MV-4-11 (cell line): ENCODE measurements around the gene ARID1B.
A peak's percentile ranks its signal among the peaks of the same experiment; 100 is the strongest.

Experiments
- DNase-seq: peaks from one replicate; lab custom pipeline; 2025; lab: John Stamatoyannopoulos, UW

The ARID1B gene

DNA sequence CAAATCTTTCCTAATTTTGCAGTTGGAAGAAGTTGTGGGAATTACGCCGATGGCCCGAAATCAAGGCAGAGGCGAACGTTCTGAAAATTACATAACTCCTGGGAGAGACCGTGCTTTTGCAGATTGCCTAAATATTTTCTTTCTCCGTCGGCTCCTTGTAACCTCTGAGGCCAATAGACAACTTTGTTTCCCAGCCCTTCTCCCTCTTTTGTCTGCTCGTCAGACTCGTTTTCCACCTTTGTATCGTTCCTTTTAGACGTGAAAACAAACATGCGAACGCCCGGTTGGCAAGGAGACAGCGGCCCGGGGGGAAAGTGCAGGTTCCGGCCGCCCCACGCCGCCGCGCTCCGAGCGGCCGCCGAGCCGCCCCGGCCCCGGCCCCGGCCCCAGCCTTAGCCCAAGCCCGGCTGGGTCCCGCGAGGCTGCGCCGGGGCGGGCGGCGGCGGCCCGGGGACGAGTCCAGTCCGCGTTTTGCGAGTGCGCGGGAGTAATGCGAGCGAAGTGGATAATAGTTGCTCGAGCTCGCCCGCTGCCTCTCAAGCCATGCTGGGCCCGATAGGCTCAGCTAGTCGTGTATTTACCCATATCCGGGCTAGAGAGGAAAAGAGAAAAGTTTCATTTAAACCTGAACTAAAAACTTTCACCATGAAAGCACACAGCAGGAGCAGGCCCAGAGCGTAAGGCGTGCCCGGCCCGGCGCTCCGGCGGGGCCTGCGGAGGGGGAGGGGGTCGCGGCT, at the start of gene ARID1B:
TSS of gene ARID1B (plus strand) at position 539 of the 737 bp plus-strand sequence. CDS start 303 bp downstream, outside the sequence.
- DNase-seq = peak; percentile 55

DNA sequence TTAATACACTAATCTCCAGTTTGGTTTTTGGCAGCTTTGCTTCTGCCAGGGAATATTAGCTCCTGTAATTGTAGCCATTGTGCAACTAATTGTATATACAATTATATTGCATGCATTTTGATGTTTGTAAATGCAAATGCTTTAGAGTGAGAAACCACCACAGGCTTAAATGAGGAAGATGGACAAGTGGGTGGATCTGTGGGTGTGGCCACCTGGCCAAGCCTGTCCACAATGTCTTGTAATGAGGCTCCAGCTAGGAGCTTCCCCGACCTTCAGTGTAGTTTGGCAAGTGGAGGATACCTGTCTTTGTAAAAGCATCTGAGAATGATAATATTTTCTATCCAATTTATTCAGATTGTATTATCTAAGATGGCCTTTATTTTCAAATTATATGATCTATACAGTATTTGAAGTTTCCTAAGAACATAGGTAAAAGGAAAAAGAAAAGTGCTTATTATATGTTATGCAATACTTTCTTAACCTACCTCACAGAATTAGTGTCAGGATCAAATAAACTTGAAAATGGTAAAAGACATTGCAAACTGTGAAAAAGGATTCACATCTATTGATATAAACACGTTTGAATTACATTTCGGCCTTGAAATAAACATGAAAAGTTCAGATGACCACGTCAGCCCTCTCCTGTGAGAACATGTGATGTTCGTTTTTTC, 49.3 kb upstream of the ARID1B start:
- DNase-seq = peak; percentile 52

DNA sequence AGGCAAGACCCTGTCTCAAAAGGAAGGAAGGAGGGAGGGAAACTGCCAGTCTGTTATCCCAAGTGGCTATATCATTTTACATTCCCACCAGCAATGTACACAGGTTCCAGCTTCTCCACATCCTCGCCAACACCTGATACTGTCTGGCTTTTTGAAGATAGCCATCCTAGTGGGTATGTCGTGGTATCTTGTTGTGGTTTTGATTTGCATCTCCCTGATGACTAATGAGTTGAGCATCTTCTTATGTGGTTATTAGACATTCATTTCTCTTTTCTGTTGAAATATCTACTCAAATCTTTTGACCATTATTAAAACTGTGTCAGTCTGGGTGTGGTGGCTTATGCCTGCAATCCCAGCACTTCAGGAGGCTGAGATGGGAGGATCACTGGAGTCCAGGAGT, 47.9 kb upstream of the ARID1B start:
- DNase-seq = peak; percentile 9

DNA sequence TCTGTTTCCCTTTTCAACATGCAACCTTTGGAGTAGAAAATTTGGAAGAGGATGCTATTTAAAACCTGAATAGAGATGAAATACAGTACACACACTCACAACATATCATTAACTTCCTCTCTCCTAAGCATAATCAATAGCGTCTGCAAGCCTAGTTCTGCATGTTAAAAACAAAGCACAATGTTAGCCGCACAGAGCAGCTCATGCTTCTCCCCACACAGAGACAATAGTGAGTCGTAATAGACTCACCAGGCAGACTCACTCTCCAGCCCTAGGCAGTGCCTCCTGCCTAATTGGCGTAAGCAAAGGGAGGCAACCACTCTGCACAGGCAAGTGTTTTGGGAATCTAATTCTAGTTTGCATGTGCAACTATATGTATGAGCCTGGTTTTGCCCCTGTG, 45.8 kb upstream of the ARID1B start:
- peak; percentile 53 for DNase-seq

DNA sequence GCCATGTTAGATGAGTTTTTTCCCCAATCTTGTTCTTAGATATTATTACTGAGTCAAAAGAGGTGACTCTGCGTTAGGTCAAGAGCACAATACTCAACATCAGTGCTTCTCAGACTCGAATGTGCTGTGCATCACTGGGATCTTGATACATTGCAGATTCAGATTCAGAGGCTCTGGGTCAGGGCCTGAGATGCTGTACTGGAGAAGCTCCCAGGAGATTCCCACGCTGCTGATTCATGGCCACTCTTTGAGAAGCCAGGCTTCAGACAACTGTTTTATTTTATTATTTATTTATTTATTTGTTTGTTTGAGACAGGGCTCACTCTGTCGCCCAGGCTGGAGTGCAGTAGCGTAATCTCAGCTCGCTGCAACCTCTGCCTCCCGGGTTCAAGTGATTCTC, 41.4 kb upstream of the ARID1B start:
- DNase-seq = no peak

DNA sequence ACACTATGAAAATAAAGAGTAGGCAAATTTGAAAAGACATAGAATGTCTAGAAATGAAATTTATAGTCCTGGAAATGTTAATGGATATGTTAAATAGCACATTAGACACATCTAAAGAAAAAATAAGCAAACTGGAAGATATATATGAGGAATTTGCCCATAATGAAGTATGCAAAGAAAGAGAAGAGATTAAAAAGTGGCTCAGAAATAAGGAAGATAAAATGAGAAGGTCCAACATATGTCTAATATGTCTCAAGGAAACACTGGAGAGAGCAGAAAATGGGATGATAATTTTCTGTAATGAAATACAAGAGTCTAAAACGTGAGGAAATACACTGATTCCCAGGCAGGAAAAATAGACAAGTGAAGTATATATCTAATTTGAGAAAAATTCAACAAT, 36.6 kb upstream of the ARID1B start:
- DNase-seq = no peak

DNA sequence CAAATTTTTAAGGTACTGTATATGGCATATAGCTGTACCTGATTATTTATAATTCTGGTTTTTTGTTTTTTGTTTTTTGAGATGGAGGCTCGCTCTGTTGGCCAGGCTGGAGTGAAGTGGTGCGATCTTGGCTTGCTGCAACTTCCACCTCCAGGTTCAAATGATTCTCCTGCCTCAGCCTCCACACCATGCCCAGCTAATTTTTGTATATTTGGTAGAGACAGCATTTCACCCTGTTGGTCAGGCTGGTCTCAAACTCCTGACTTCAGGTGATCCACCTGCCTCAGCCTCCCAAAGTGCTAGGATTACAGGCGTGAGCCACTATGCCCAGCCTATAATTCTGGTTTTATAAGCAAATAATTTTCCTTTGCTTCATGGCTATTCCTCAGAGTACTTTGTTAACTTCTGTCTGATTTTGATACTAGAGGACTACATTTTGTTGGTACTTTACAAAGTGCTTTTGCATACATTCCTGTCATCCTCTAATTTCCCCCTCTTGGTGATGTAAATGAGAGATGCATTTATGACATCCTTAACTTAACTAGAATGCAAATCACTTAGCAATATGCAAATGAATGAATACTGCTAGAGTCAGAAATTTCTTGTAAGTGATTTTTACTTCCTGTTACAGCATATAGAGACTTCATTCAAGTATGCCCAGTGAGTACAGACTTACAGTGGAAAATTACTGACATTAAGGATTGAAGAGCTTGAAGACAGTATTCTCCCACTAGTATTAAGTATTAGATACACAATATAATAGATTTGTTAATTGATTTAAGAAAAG, 35.7 kb upstream of the ARID1B start:
- no peak for DNase-seq

DNA sequence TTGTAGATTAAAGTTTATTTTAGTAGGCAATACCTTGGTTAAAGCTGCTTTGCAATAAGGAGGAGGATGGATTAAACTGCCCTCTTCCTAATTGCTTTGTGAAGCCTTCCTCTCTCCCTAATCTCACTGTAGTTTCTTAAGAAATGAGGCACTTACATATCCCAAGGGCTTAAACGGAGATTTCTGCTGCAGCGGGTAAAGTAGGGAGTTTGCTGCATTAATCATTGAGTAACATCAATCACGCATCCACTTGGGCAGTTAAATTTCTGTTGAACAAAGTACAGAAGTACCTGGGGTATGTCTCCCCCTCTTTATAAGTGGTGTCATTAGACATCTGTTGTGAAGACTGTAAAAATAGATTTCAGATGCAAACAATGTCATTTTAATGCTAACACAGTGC, 29.5 kb upstream of the ARID1B start:
- no peak for DNase-seq

DNA sequence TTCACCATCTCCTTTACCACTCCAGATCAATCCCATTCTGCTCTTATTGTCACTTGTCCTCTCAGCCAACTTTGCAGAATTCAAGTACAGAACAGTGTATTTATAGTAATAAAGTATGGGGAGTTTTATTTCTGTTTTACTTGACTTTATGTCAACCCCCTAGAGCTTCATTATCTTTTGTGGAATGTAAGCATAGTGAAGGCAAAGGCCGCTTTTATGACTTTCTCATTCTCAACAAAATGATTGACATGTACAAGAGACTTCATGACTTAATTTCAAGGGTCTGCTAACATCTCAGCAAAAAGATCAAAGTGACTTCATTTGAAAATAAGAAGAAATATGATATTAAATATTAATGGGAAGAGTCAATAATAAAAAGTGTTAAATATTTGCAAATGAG, 28.7 kb upstream of the ARID1B start:
- DNase-seq = no peak

DNA sequence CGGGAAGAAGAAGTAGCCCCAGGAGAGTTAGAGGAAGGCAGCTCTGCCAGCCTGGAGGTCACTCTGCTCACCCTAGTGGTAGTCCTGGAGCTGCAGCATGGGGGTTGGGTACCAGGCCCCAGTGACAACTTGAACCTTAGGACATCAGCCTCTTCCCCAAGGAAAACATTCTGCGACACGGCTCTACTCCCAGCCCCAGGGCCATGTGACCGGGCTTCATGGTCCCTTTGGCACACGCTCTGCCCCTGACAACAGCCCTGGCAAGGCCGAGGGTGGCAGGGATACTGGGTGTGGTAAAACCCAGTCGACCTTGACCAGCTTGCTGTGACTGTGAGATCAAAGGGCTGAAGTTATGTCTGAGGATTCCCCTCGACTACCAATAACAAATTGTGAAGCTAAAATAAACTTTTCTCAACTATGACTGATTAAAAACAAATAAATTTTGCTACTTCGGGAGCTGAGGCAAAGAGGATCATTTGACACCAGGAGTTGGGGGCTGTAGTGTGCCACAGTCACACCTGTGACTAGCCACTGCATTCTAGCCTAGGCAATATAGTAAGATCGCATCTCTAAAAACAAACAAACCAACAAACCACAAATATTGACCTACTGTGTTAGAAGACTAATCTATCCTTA, 24.4 kb upstream of the ARID1B start:
- no peak for DNase-seq

DNA sequence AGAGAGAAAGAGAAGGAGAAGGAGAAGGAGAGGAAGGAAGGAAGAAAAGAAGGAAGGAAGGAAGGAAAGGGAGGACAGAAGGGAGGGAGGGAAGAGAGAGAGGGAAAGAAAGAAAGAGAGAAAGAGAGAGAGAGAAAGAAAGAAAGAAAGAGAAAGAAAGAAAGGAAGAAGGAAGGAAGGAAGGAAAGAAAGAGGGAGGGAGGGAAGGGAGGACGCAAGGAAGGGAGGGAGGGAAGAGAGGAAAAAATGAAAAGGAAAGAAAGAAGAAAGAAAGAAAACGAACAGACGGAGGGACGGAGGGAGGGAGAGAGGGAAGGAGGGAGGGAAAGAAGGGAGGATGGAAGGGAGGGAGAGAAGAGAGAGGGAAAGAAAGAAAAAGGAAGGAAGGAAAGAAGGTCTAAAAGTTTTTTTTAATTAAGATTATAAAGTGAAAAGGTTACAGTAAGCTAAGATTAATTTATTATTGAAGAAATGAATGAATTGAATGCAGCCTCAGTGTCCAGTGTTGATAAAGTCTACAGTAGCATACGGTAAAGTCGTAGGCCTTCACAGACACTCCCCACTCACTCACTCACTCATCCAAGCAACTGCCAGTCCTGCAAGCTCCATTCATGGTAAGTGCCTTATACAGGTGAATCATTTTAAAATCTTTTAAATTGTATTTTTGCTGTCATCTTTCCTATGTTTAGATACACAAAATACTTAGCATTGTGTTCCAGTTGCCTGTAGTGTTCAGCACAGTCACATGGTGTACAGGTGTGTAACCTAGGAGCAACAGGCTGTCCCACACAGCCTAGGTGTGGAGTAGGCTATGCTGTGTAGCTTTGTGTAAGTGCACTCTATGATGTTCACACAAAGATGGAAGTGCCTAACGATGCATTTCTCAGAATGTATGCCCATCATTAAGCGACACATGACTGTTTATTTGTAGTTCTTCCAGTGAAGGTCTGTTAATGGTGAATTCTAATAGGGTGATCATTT, 20.3 kb upstream of the ARID1B start:
- no peak for DNase-seq

DNA sequence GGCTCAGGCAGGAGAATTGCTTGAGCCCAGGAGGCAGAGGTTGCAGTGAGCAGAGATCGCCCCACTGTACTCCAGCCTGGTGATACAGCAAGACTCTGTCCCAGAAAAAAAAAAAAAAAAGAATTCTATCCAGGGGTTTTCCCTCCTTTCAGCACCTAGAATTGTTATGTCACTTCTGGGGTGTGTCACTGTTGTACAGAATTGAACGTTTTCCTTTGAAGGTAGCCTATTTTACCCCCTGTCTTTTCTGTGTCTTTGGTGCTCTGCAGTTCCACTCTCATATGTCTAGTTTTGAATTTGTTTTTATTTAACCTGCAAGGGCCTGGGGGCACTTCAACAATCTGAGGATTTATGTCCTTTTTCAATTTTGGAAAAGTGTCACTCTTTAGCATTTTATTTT, 19.3 kb upstream of the ARID1B start:
- DNase-seq = no peak

DNA sequence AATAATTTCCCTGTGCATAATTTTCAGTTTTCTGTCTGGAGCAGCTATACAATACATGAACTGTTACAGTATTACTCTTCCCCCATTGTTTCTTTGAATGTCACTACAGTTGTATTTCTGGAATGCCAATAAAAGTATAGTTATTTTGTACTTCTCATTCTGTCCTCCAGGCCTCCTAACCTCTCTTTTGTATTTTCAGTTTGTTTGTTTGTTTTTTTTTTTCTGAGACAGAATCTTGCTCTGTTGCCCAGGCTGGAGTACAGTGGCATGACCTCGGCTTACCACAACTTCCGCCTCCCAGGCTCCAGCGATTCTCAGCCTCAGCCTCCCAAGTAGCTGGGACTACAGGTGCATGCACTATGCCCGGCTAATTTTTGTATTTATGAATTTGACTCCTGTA, 16.8 kb upstream of the ARID1B start:
- DNase-seq = no peak

DNA sequence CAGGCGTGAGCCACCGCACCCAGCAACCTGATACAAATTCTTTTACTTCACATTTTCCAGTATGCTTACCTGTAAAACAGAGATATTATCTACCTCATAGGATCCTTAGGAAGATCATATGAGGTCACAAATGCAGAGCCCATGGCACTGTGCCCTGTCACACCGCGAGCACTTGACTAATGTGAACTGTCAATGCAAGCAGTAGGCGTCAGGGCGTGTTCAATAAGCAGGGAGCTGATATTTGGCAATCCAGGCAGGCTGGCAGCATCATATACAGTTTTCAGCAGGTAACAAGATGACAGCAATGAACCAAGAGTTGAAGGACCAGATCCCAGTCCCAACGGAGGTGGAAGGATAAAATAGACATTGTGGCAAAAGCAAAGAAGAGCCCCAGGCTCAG, 14.6 kb upstream of the ARID1B start:
- DNase-seq = no peak

DNA sequence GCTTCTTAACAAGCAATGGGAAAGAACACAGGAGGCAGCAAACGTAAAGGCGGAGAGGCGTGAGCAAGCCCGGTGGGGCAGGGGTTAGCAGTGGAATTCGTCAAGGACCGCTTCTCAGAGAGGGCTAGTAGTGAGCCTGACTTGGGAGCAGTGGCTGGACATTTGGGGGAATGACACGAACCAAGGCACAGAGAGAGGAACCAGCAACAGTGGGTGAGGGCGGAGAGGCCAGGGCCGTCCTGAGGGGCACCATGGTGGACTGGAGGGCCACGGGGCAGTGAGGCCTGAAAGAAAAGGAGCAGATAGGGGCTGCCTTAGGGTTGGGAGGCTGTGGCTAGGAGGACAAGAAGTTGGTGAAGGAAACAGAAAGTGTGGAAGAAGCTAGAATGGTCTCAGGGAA, 12.1 kb upstream of the ARID1B start:
- DNase-seq = no peak

DNA sequence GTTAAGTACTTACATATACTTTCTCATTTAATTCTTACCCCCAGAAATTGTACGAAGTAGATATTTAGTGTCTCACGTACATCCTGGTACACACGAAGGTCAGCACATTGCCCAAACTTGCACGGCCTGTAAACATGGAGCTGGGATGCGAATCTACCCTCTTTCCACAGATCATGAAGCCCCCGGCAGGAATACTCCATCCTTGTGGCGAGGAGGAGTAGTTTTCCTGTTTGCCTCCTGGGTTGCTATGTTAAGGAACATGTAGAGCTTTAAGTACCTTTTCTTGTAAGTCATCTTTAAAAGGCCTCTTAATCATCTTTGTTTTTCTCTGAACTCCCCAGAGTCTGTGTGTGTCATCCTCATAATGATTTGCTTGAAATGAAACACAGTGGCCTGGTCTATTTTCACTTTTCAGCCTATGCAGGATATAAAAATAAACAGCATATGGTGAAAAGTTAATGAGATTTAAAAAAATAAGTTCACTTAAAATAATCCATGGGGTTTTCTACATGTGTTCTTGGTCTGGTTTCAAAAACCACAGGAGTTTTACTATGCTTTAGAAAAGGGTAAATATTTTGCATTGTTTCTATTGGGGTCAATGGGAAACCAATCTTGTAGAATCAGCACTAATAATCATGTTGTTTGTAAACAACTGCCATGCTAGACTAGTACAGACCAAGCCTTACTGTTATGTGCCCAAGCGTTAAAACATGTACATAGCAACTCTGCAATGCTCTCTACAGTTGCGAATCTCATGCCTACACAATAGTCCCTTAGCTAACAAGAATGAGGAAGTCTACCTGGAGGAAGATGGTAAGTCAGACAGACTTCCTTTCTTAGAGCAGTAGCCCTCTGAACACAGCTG, 9.3 kb upstream of the ARID1B start:
- no peak for DNase-seq

DNA sequence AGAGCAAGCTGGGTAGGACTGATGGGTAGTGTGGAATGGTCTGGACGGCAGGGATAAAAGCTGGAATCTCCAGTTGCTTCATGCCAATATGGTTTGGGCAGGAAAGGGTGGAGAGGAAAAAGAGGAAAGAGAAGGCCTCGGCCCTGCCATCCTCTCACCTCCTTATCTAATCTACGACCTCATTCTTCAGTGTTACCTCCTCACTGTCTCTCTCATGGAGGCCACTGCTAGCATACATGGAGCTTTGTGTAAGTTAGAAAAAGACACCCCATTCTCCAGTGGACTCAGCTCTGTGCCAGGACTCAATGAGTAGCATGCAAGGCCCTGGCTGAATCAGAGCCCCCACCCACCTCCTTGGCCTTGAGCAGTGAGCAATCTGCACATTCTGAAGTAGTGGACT, 6.1 kb upstream of the ARID1B start:
- no peak for DNase-seq

DNA sequence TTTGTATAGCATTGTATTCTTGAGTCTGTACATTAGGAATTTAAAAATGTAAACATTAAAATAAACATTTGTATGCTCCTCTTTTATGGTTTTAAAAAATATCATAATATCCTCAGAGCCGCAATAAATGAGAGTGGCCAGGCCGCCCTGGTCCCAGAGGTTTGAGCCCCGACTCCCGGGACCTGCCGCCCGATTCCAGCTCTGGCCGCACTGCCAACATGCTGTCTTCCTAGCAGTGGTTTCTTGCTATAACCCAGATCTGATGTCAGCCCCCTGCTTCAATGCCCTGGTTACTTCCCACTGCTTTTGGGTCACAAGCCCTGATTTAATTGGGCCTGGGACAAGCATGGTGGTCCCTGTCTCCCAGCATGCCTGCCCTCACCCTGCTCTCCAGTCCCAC, 5.4 kb upstream of the ARID1B start:
- DNase-seq = no peak

DNA sequence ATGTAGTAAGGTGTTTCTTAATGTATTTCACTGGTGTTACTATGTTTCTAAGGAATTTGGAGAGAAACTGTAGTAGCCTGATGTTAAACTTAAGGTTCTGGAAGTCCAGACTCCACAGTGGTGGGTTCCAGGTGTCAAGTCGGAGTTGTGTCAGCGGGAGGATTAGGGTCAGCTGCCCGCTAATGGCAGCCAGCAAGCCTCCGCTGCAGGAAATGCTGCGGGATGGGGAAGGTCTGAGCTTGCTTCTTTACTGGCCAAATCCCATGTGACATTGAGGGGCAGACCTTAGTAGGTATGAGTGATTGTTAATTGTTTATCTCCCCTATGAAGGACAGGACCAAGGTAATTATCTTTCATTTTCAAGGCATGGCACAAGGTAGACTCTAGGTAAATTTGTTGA, 3.7 kb upstream of the ARID1B start:
- DNase-seq = no peak
